HepG2 (cell line): Measurements from ENCODE around the gene ELP2. TPM values are rescaled to one million over a fixed set of nuclear protein-coding genes. Genes with fewer than 3 reads are reported as not detected.

Experiments used
- EED ChIP-seq: sonication (generic); formaldehyde crosslinking; IDR thresholded peaks from 2 replicates; pipeline ENCODE4 v1.5.0; 2020; ENCODE audit warnings: mild to moderate bottlenecking, missing genetic modification reagents
- FLYWCH1 ChIP-seq: sonication (generic); formaldehyde crosslinking; IDR thresholded peaks from 2 replicates; pipeline ENCODE4 v1.8.1; 2023; ENCODE audit warnings: mild to moderate bottlenecking, missing genetic modification reagents
- FOSL2 ChIP-seq: sonication (generic); formaldehyde crosslinking; IDR thresholded peaks from 2 replicates; pipeline ENCODE4 v1.4.0; 2020; ENCODE audit warnings: missing genetic modification reagents
- FOXA3 ChIP-seq: IDR thresholded peaks from 2 replicates; pipeline ENCODE4 v1.6.1; 2016; ENCODE audit warnings: missing genetic modification reagents, missing compliant biosample characterization
- GPN1 ChIP-seq: sonication (generic); formaldehyde crosslinking; IDR thresholded peaks from 2 replicates; pipeline ENCODE4 v1.5.1; 2020; ENCODE audit warnings: missing genetic modification reagents, borderline replicate concordance
- HMG20A ChIP-seq: IDR thresholded peaks from 2 replicates; pipeline ENCODE4 v1.6.1; 2016; ENCODE audit warnings: borderline replicate concordance
- HNF1B ChIP-seq: sonication (generic); formaldehyde crosslinking; IDR thresholded peaks from 2 replicates; pipeline ENCODE4 v1.5.1; 2020; ENCODE audit warnings: mild to moderate bottlenecking, moderate library complexity, missing genetic modification reagents
- HNRNPUL1 ChIP-seq: fragments of 200-400 bp; formaldehyde crosslinking; IDR thresholded peaks from 2 replicates; pipeline ENCODE4 v1.6.1; 2017; ENCODE audit warnings: low read depth, mild to moderate bottlenecking, low read length, moderate library complexity
- MAFG ChIP-seq: sonication (generic); formaldehyde crosslinking; IDR thresholded peaks from 2 replicates; pipeline ENCODE4 v1.5.1; 2020; ENCODE audit warnings: mild to moderate bottlenecking, missing genetic modification reagents
- MXD3 ChIP-seq: IDR thresholded peaks from 2 replicates; pipeline ENCODE4 v1.6.1; 2016; ENCODE audit warnings: mild to moderate bottlenecking, missing biosample characterization, missing genetic modification reagents
- NKX3-1 ChIP-seq: sonication (generic); formaldehyde crosslinking; IDR thresholded peaks from 2 replicates; pipeline ENCODE4 v1.5.0; 2020; ENCODE audit warnings: missing genetic modification reagents
- PAWR ChIP-seq: sonication (generic); formaldehyde crosslinking; IDR thresholded peaks from 2 replicates; pipeline ENCODE4 v1.4.0; 2020; ENCODE audit warnings: missing genetic modification reagents, mild to moderate bottlenecking, borderline replicate concordance
- POLR2AphosphoS2 ChIP-seq: IDR thresholded peaks from 2 replicates; pipeline ENCODE4 v1.6.1; 2011; ENCODE audit warnings: low read depth, low read length, improper control_type of control experiment
- RARG ChIP-seq: sonication (generic); formaldehyde crosslinking; IDR thresholded peaks from 2 replicates; pipeline ENCODE4 v1.4.0; 2020; ENCODE audit warnings: low read depth, mild to moderate bottlenecking, missing genetic modification reagents
- SATB2 ChIP-seq: sonication (generic); formaldehyde crosslinking; IDR thresholded peaks from 2 replicates; pipeline ENCODE4 v1.5.0; 2020; ENCODE audit warnings: missing genetic modification reagents
- SKIL ChIP-seq: sonication (generic); formaldehyde crosslinking; IDR thresholded peaks from 2 replicates; pipeline ENCODE4 v1.8.0; 2022; ENCODE audit warnings: missing genetic modification reagents, mild to moderate bottlenecking, moderate library complexity, borderline replicate concordance
- SMC3 ChIP-seq: IDR thresholded peaks from 2 replicates; pipeline ENCODE4 v1.6.1; 2011; ENCODE audit warnings: low read length, improper control_type of control experiment
- TEAD3 ChIP-seq: optimal IDR thresholded peaks from 2 replicates; pipeline ENCODE3; 2016; ENCODE audit warnings: borderline replicate concordance
- THRA ChIP-seq: sonication (generic); formaldehyde crosslinking; IDR thresholded peaks from 2 replicates; pipeline ENCODE4 v1.4.0; 2020; ENCODE audit warnings: missing genetic modification reagents, borderline replicate concordance
- ZIK1 ChIP-seq: sonication (generic); formaldehyde crosslinking; IDR thresholded peaks from 2 replicates; pipeline ENCODE4 v1.5.0; 2020; ENCODE audit warnings: mild to moderate bottlenecking, low read depth, missing genetic modification reagents, borderline replicate concordance
- ZNF224 ChIP-seq: sonication (generic); formaldehyde crosslinking; IDR thresholded peaks from 2 replicates; pipeline ENCODE4 v1.5.0; 2020; ENCODE audit warnings: mild to moderate bottlenecking, missing genetic modification reagents
- ZNF501 ChIP-seq: sonication (generic); formaldehyde crosslinking; IDR thresholded peaks from 2 replicates; pipeline ENCODE4 v1.5.1; 2020; ENCODE audit warnings: mild to moderate bottlenecking, moderate library complexity, missing genetic modification reagents
- ZNF552 ChIP-seq: sonication (generic); formaldehyde crosslinking; IDR thresholded peaks from 2 replicates; pipeline ENCODE4 v1.9.0; 2022; ENCODE audit warnings: missing genetic modification reagents, mild to moderate bottlenecking, borderline replicate concordance
- ZNF558 ChIP-seq: sonication (generic); formaldehyde crosslinking; IDR thresholded peaks from 2 replicates; pipeline ENCODE4 v1.9.0; 2022; ENCODE audit warnings: mild to moderate bottlenecking, missing genetic modification reagents, borderline replicate concordance
- ZNF782 ChIP-seq: sonication (generic); formaldehyde crosslinking; IDR thresholded peaks from 2 replicates; pipeline ENCODE4 v1.4.0; 2020; ENCODE audit warnings: missing genetic modification reagents, mild to moderate bottlenecking, borderline replicate concordance
- ZSCAN31 ChIP-seq: sonication (generic); formaldehyde crosslinking; IDR thresholded peaks from 2 replicates; pipeline ENCODE4 v1.5.0; 2020; ENCODE audit warnings: low read depth, mild to moderate bottlenecking, missing genetic modification reagents
- polyA plus RNA-seq, 8 experiments: library from polyadenylated mRNA; depleted of rRNA in 3 of 8; stranded (reverse) in 7 of 8; unstranded in 1 of 8; fragments of >200 nt; fragmentation: Illumina TruSeq in 4 of 8; extraction: Trizol in 4 of 8; gene quantifications; 2 replicates each; pipeline versions ENCODE4 v1.2.1 to v1.2.3, GENCODE V29; 2011 to 2016; ENCODE audit warnings: low read depth in 4 of 8, missing spikeins in 1 of 8, mixed read lengths in 1 of 8; ENCODE audit not compliant: insufficient read depth in 1 of 8
- total RNA-seq, 5 experiments: library from RNA; depleted of rRNA; stranded (reverse); fragments of >200 nt; fragmentation: Illumina TruSeq; extraction: Trizol; gene quantifications; 2 replicates each; pipeline ENCODE4 v1.2.3, GENCODE V29; 2016; ENCODE audit warnings: low read depth in 1 of 5

ELP2 gene
- total and polyA plus RNA-seq, 2 of the 13 experiments (the other 11 are each of a cell fraction or from before 2014, with no cell fraction given): 98.7 to 100 TPM

- TF ChIP-seq FOSL2 (CRISPR knock-in tag) (no peak), ZNF224 (CRISPR knock-in tag) (no peak), MAFG (no peak), ZNF501 (peak; percentile 65; the same call in 1 of the 2 replicates), TEAD3 (CRISPR knock-in tag) (peak; percentile 18), SKIL (CRISPR knock-in tag) (no peak; the same call in 1 of the 2 replicates), SATB2 (CRISPR knock-in tag) (no peak), THRA (no peak), EED (CRISPR knock-in tag) (no peak), ZNF552 (CRISPR knock-in tag) (no peak; the same call in 1 of the 2 replicates), ZSCAN31 (CRISPR knock-in tag) (no peak), HMG20A (no peak), HNF1B (0 out of 2 replicates have a peak, but pooled peaks have one; percentile 9), ZIK1 (CRISPR knock-in tag) (no peak), HNRNPUL1 (no peak), SMC3 (no peak), FOXA3 (CRISPR knock-in tag) (no peak), RARG (CRISPR knock-in tag) (no peak), ZNF782 (no peak), NKX3-1 (CRISPR knock-in tag) (0 out of 2 replicates have a peak, but pooled peaks have one; percentile 39), ZNF558 (CRISPR knock-in tag) (no peak; the same call in 1 of the 2 replicates), POLR2AphosphoS2 (no peak), PAWR (CRISPR knock-in tag) (no peak), FLYWCH1 (CRISPR knock-in tag) (no peak), GPN1 (CRISPR knock-in tag) (no peak), MXD3 (no peak)
Measured at GRCh38 chr18:36187193-36187825, 57.6 kb downstream of the ELP2 start, which contains the start of gene MOCOS (continued).
